Kidney (tissue), 14 donors: ENCODE measurements around the gene RPL10. TPM values are rescaled to one million over a fixed set of nuclear protein-coding genes. Genes with fewer than 3 reads are reported as not detected.

Source experiments
- DNase-seq, 5 donors: peaks; one replicate each; pipeline ENCODE4 v3.0.0-alpha.2; 2013 to 2020
- FAIRE-seq: peaks from 2 replicates; lab custom pipeline; 2012; peaks lifted over from hg19 to GRCh38; lab: Jason Lieb, UNC
- H3K27ac ChIP-seq, 2 donors: one replicate each; pipeline ENCODE4 v1.7.0; 2013; ENCODE audit warnings: low read depth in 2 of 2, low read length in 2 of 2, inconsistent platforms in 1 of 2
- H3K27me3 ChIP-seq: one replicate; pipeline ENCODE4 v1.7.1; 2013; ENCODE audit warnings: low read length, inconsistent platforms; ENCODE audit not compliant: control insufficient read depth, insufficient read depth
- H3K36me3 ChIP-seq, 3 donors: one replicate each; pipeline versions ENCODE4 v1.7.0 to v1.7.1; 2013; ENCODE audit warnings: low read length in 3 of 3, control low read depth in 1 of 3, inconsistent platforms in 1 of 3; ENCODE audit not compliant: insufficient read depth in 3 of 3, control insufficient read depth in 2 of 3
- H3K4me1 ChIP-seq, 3 donors: one replicate each; pipeline versions ENCODE4 v1.7.0 to v1.7.1; 2013; ENCODE audit warnings: low read length in 3 of 3, inconsistent platforms in 1 of 3, low read depth in 1 of 3; ENCODE audit not compliant: control insufficient read depth in 2 of 3, insufficient read depth in 2 of 3
- H3K4me3 ChIP-seq, 3 donors: one replicate each; pipeline versions ENCODE4 v1.7.0 to v1.8.1; 2013; ENCODE audit warnings: low read length in 3 of 3, control low read depth in 1 of 3, inconsistent platforms in 1 of 3
- H3K9ac ChIP-seq, 3 donors: one replicate each; pipeline versions ENCODE4 v1.7.0 to v1.7.1; 2013; ENCODE audit warnings: low read length in 3 of 3, control low read depth in 1 of 3, inconsistent platforms in 1 of 3
- H3K9me3 ChIP-seq, 3 donors: one replicate each; pipeline versions ENCODE4 v1.7.0 to v1.7.1; 2013; ENCODE audit warnings: low read length in 3 of 3, control low read depth in 1 of 3, inconsistent platforms in 1 of 3; ENCODE audit not compliant: control insufficient read depth in 2 of 3, insufficient read depth in 1 of 3
- CTCF ChIP-seq: IDR thresholded peaks from 3 replicates; pipeline ENCODE4 v1.5.1; 2012; ENCODE audit warnings: mild to moderate bottlenecking, moderate library complexity, borderline replicate concordance; ENCODE audit not compliant: insufficient read depth; ENCODE audit errors: extremely low read depth
- intact Hi-C: fragments of 100-400 bp; cut with DNase I; formaldehyde crosslinking; loops from one replicate; pipeline ENCODE4 v1.11.1; 2022
- polyA plus RNA-seq: library from polyadenylated mRNA; stranded (reverse); fragments of 350-450 nt; fragmentation: Illumina TruSeq; extraction: RNeasy Lipid Tissue Mini Kit (QIAGEN cat#74804); gene quantifications from one replicate; pipeline ENCODE4 v1.2.3, GENCODE V29; 2014; ENCODE audit warnings: low read depth, low replicate concordance; ENCODE audit not compliant: insufficient read depth
- total RNA-seq: library from RNA; stranded (reverse); fragmentation: NEBNext Ultra II Directional; extraction: Animal tissue kit (Norgen Biotek cat#: 25700); gene quantifications from one replicate; pipeline ENCODE4 v1.2.1, GENCODE V29; 2021
- donor health status: control.
- donor health status: control.
- donor health status: control.
- donor health status: control.
- donor health status: control.
- donor health status: DM: yes; HTN: yes; CAD: no.
- donor health status: Normal renal cell carcinoma (clear cell type).

RPL10 gene
- total and polyA plus RNA-seq, 2 donors from 2014 or later, result 2,684 to 2,858 TPM

- H3K9ac ChIP-seq, result no peak overlapping the region
- no peak for TF ChIP-seq CTCF
- peak in 3 of 5 donors; percentile 20 to 83 (median 59) for DNase-seq
- peaks cover 0 to 7% (median 0%) of the 10 kb centered on the region in 3 donors for H3K36me3 ChIP-seq
- intact Hi-C loops, result no loop called here
- peak overlapping the region in 1 of 3 donors; percentile 44 for H3K4me3 ChIP-seq
- H3K27ac ChIP-seq, result peak overlapping the region; percentile 37 to 51
- FAIRE-seq, result no peak
- H3K4me1 ChIP-seq, result peaks cover 0 to 13% (median 0%) of the 10 kb centered on the region in 3 donors
- H3K9me3 ChIP-seq, result no peaks in the 10 kb centered on the region
- H3K27me3 ChIP-seq, result no peaks in the 10 kb centered on the region
These were observed 26.3 kb upstream of the RPL10 start for GRCh38 chrX:154371789-154372300.

GRCh38 chrX:154372612-154373022, 25.6 kb upstream of the RPL10 start:
- Histone ChIP-seq H3K9ac (no peak overlapping the region), H3K9me3 (no peaks in the 10 kb centered on the region), H3K4me3 (no peak overlapping the region), H3K27ac (no peak overlapping the region), H3K36me3 (no peaks in the 10 kb centered on the region), H3K27me3 (no peaks in the 10 kb centered on the region), H3K4me1 (peaks cover 0 to 13% (median 0%) of the 10 kb centered on the region in 3 donors)
- FAIRE-seq (no peak), DNase-seq (peak in 2 of 5 donors; percentile 23 to 85)
- intact Hi-C loops, result no loop called here
- TF ChIP-seq CTCF, result no peak

- H3K4me3 ChIP-seq, result peak overlapping the region; percentile 36 to 61 (median 48)
- FAIRE-seq (no peak), DNase-seq (peak; percentile 72 to 90 (median 81))
- peak overlapping the region; percentile 71 to 80 for H3K27ac ChIP-seq
- H3K9me3 ChIP-seq, result no peaks in the 10 kb centered on the region
- intact Hi-C loops, result no loop called here
- peak overlapping the region in 2 of 3 donors; percentile 55 to 71 for H3K9ac ChIP-seq
- H3K4me1 ChIP-seq, result peaks cover 0 to 9% (median 0%) of the 10 kb centered on the region in 3 donors
- no peaks in the 10 kb centered on the region for H3K36me3 ChIP-seq
- no peaks in the 10 kb centered on the region for H3K27me3 ChIP-seq
- peak; percentile 35 for TF ChIP-seq CTCF
These were observed 24.6 kb upstream of the RPL10 start for GRCh38 chrX:154373340-154374306.
